ENCODE data around the gene DRC3. TPM values are rescaled to one million over a fixed set of nuclear protein-coding genes. Genes with fewer than 3 reads are reported as not detected.

The DRC3 gene
- total RNA-seq, 1 donor from 2014 or later, result 0.43 TPM

- no peak overlapping the region for H3K4me3 Mint-ChIP-seq (ENCODE audit: unreplicated experiment)
- no peak overlapping the region for H3K27ac ChIP-seq (ENCODE audit: low read depth, low read length)
- H3K9ac ChIP-seq (ENCODE audit: low read length), result no peak overlapping the region
- peaks cover 18% of the 10 kb centered on the region for H3K36me3 Mint-ChIP-seq (ENCODE audit: low read depth, unreplicated experiment)
- FAIRE-seq (no peak), DNase-seq (ENCODE audit: low read depth) (no peak)
- H3K27ac Mint-ChIP-seq (ENCODE audit: unreplicated experiment), result no peak overlapping the region
- no peak for TF ChIP-seq CTCF (IDR thresholded peaks at IDR 0.05; ENCODE audit: insufficient read depth, low read depth, low read length)
- no peak for TF ChIP-seq EZH2 (IDR thresholded peaks at IDR 0.05; ENCODE audit: insufficient read depth, low read length)
- no peak overlapping the region for H3K4me3 ChIP-seq (ENCODE audit: insufficient read depth, low read depth, low read length)
- peaks cover 17% of the 10 kb centered on the region for H3K4me1 Mint-ChIP-seq (ENCODE audit: low read depth, unreplicated experiment)
- no peaks in the 10 kb centered on the region for H3K9me3 Mint-ChIP-seq (ENCODE audit: unreplicated experiment)
- no peaks in the 10 kb centered on the region for H3K27me3 ChIP-seq (ENCODE audit: insufficient read depth, low read length)
- no peaks in the 10 kb centered on the region for H3K27me3 Mint-ChIP-seq (ENCODE audit: low read depth, unreplicated experiment)
- H3K36me3 ChIP-seq (ENCODE audit: insufficient read depth, low read length), result no peaks in the 10 kb centered on the region
- peaks cover 4% of the 10 kb centered on the region for H4K20me1 ChIP-seq (ENCODE audit: insufficient read depth, low read length)
- H3K79me2 ChIP-seq (ENCODE audit: insufficient read depth, low read length), result no peaks in the 10 kb centered on the region
- H3K4me2 ChIP-seq (ENCODE audit: low read length), result no peak overlapping the region
- no peak overlapping the region for H2AFZ ChIP-seq (ENCODE audit: low read depth, low read length)
- H3K4me1 ChIP-seq (ENCODE audit: insufficient read depth, low read length), result peaks cover 19% of the 10 kb centered on the region
- H3K9me3 ChIP-seq (ENCODE audit: insufficient read depth, low read depth, low read length), result no peaks in the 10 kb centered on the region
These were observed 54.6 kb downstream of the DRC3 start for GRCh38 chr17:18027280-18027679.

GRCh38 chr17:18028114-18028951 lies 55.7 kb downstream of the DRC3 start:
- H3K27me3 Mint-ChIP-seq (ENCODE audit: low read depth, unreplicated experiment), result no peaks in the 10 kb centered on the region
- H3K9me3 ChIP-seq (ENCODE audit: insufficient read depth, low read depth, low read length), result no peaks in the 10 kb centered on the region
- no peak overlapping the region for H2AFZ ChIP-seq (ENCODE audit: low read depth, low read length)
- H3K4me1 ChIP-seq (ENCODE audit: insufficient read depth, low read length), result peaks cover 21% of the 10 kb centered on the region
- H3K4me3 ChIP-seq (ENCODE audit: insufficient read depth, low read depth, low read length), result no peak overlapping the region
- H3K27ac Mint-ChIP-seq (ENCODE audit: unreplicated experiment), result no peak overlapping the region
- H3K9ac ChIP-seq (ENCODE audit: low read length), result no peak overlapping the region
- TF ChIP-seq EZH2 (IDR thresholded peaks at IDR 0.05; ENCODE audit: insufficient read depth, low read length) (no peak), CTCF (IDR thresholded peaks at IDR 0.05; ENCODE audit: insufficient read depth, low read depth, low read length) (no peak)
- no peaks in the 10 kb centered on the region for H3K27me3 ChIP-seq (ENCODE audit: insufficient read depth, low read length)
- H3K4me3 Mint-ChIP-seq (ENCODE audit: unreplicated experiment), result no peak overlapping the region
- peaks cover 7% of the 10 kb centered on the region for H3K79me2 ChIP-seq (ENCODE audit: insufficient read depth, low read length)
- H3K4me1 Mint-ChIP-seq (ENCODE audit: low read depth, unreplicated experiment), result peaks cover 19% of the 10 kb centered on the region
- no peaks in the 10 kb centered on the region for H3K36me3 ChIP-seq (ENCODE audit: insufficient read depth, low read length)
- FAIRE-seq, result no peak
- DNase-seq (ENCODE audit: low read depth), result no peak
- H3K4me2 ChIP-seq (ENCODE audit: low read length), result no peak overlapping the region
- no peak overlapping the region for H3K27ac ChIP-seq (ENCODE audit: low read depth, low read length)
- peaks cover 4% of the 10 kb centered on the region for H4K20me1 ChIP-seq (ENCODE audit: insufficient read depth, low read length)
- peaks cover 18% of the 10 kb centered on the region for H3K36me3 Mint-ChIP-seq (ENCODE audit: low read depth, unreplicated experiment)
- no peaks in the 10 kb centered on the region for H3K9me3 Mint-ChIP-seq (ENCODE audit: unreplicated experiment)

- H3K27me3 Mint-ChIP-seq (ENCODE audit: low read depth, unreplicated experiment), result no peaks in the 10 kb centered on the region
- FAIRE-seq (no peak), DNase-seq (ENCODE audit: low read depth) (no peak)
These were observed 56.4 kb downstream of the DRC3 start for GRCh38 chr17:18028952-18029540.

More at GRCh38 chr17:18028952-18029540, 56.4 kb downstream of the DRC3 start:
- Mint-ChIP-seq H3K36me3 (ENCODE audit: low read depth, unreplicated experiment) (peaks cover 16% of the 10 kb centered on the region), H3K9me3 (ENCODE audit: unreplicated experiment) (no peaks in the 10 kb centered on the region), H3K4me3 (ENCODE audit: unreplicated experiment) (no peak overlapping the region), H3K27ac (ENCODE audit: unreplicated experiment) (no peak overlapping the region), H3K4me1 (ENCODE audit: low read depth, unreplicated experiment) (peaks cover 19% of the 10 kb centered on the region)
- H4K20me1 ChIP-seq (ENCODE audit: insufficient read depth, low read length), result peaks cover 8% of the 10 kb centered on the region
- H3K4me2 ChIP-seq (ENCODE audit: low read length), result no peak overlapping the region
- no peak overlapping the region for H3K4me3 ChIP-seq (ENCODE audit: insufficient read depth, low read depth, low read length)
- H2AFZ ChIP-seq (ENCODE audit: low read depth, low read length), result no peak overlapping the region
- no peak overlapping the region for H3K9ac ChIP-seq (ENCODE audit: low read length)
- TF ChIP-seq CTCF (IDR thresholded peaks at IDR 0.05; ENCODE audit: insufficient read depth, low read depth, low read length) (no peak), EZH2 (IDR thresholded peaks at IDR 0.05; ENCODE audit: insufficient read depth, low read length) (no peak)
- no peaks in the 10 kb centered on the region for H3K27me3 ChIP-seq (ENCODE audit: insufficient read depth, low read length)
- no peak overlapping the region for H3K27ac ChIP-seq (ENCODE audit: low read depth, low read length)
- H3K9me3 ChIP-seq (ENCODE audit: insufficient read depth, low read depth, low read length), result no peaks in the 10 kb centered on the region
- H3K79me2 ChIP-seq (ENCODE audit: insufficient read depth, low read length), result peaks cover 7% of the 10 kb centered on the region
- no peaks in the 10 kb centered on the region for H3K36me3 ChIP-seq (ENCODE audit: insufficient read depth, low read length)
- H3K4me1 ChIP-seq (ENCODE audit: insufficient read depth, low read length), result peaks cover 21% of the 10 kb centered on the region
